ENCODE measurements around the gene ZNF18. TPM values are rescaled to one million over a fixed set of nuclear protein-coding genes. Genes with fewer than 3 reads are reported as not detected.

The ZNF18 gene, protein sequence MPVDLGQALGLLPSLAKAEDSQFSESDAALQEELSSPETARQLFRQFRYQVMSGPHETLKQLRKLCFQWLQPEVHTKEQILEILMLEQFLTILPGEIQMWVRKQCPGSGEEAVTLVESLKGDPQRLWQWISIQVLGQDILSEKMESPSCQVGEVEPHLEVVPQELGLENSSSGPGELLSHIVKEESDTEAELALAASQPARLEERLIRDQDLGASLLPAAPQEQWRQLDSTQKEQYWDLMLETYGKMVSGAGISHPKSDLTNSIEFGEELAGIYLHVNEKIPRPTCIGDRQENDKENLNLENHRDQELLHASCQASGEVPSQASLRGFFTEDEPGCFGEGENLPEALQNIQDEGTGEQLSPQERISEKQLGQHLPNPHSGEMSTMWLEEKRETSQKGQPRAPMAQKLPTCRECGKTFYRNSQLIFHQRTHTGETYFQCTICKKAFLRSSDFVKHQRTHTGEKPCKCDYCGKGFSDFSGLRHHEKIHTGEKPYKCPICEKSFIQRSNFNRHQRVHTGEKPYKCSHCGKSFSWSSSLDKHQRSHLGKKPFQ
- 4.0 TPM for total RNA-seq
- long read RNA-seq, transcript ZNF18-204 (7 exons, 2,330 nt) = major isoform, 6 of 17 reads
- long read RNA-seq, partial matches to known transcripts = 0 of 17 reads
- long read RNA-seq, other reads (novel, unspliced or antisense) = 8 of 17 reads

DNA sequence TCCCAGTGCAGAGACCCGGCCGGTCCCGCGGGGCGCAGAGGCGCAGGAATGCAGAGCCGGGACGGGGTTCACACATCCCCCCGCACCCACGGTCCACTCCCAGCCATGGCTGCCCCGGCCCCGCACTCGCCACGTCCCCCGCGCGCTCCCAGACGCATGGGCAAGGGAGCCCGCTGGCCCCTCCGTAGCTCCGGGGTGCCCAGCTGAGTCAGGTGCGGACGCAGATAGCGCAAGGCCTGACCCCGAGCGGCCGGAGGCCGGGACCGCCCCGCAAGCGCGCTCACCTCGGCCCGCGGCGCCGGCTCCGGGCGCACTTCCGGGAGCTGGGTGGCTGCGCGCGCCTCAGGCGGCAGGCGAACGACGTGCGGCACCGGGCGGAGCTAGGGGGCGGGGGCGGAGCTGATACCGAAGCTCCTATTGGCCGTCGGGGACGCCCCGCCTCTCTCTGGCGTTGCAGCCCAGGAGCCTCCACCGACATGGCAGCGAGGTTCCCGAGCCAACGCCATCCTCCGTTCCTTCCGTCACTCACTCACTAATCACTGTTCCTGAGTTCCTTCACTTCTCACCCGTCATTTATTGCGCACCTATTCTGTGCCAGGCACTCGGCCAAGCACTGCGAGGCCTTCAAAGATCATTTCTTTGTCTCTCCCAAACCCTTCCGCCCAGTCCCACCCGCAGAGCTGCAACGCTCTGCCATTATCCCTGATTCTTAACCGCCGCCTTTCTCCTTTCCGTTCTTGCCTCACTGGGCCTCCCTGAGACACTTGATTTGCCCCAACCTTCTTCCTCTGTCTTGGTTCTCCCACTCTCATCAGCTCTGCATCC is at the start of gene ZNF18:
Gene ZNF18, minus strand, starts transcription at position 329 of the 825 bp plus-strand sequence. CDS start 4,646 bp downstream, outside the sequence.
- intact Hi-C loops (cut with DNase I) = no loop called here
- DNase-seq = peak; percentile 99
- peak; percentile 100 for ATAC-seq (ENCODE audit: poor library complexity)

GRCh38 chr17:12046786-12047185 is 49.5 kb upstream of the ZNF18 start:
- intact Hi-C loops (cut with DNase I) = no loop called here
- ATAC-seq (ENCODE audit: poor library complexity) = no peak
- DNase-seq = no peak

DNA sequence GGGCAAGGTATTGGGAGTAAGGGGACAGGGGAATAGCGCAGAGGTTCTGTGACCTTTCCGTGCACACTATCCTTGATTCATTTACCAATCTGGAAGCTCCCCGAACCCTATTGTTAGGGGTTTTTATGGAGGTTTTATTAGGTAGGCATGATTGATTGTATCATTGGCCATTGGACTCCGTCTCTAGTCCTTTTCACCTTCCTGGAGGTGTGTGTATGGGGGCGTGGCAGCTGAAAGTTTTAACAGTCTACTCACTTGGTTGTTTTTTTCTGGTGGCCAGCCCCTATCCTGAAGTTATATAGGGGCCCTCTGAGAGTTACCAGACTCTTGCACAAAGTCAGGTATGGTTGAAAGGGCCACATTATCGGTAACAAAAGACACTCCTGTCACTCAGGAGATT is 46.4 kb upstream of the ZNF18 start:
- intact Hi-C loops (cut with DNase I) = no loop called here
- no peak for DNase-seq
- no peak for ATAC-seq (ENCODE audit: poor library complexity)

GRCh38 chr17:12041312-12041711 is 44.0 kb upstream of the ZNF18 start:
- intact Hi-C loops (cut with DNase I) = no loop called here
- no peak for DNase-seq
- ATAC-seq (ENCODE audit: poor library complexity) = no peak

GRCh38 chr17:12040478-12040877 is 43.2 kb upstream of the ZNF18 start:
- no peak for ATAC-seq (ENCODE audit: poor library complexity)
- intact Hi-C loops (cut with DNase I) = no loop called here

GRCh38 chr17:12037970-12038369 is 40.7 kb upstream of the ZNF18 start:
- intact Hi-C loops (cut with DNase I) = no loop called here
- ATAC-seq (ENCODE audit: poor library complexity) (no peak), DNase-seq (no peak)

More at GRCh38 chr17:12040478-12040877, 43.2 kb upstream of the ZNF18 start:
- no peak for DNase-seq

- ATAC-seq (ENCODE audit: poor library complexity) = no peak
- no peak for DNase-seq
- intact Hi-C loops (cut with DNase I) = no loop called here
Observed at GRCh38 chr17:12035673-12036072, 38.4 kb upstream of the ZNF18 start.

- no peak for DNase-seq
- intact Hi-C loops (cut with DNase I) = no loop called here
- no peak for ATAC-seq (ENCODE audit: poor library complexity)
Observed at GRCh38 chr17:12034538-12034937, 37.3 kb upstream of the ZNF18 start.

GRCh38 chr17:12028611-12029010 is 31.3 kb upstream of the ZNF18 start:
- ATAC-seq (ENCODE audit: poor library complexity) (no peak), DNase-seq (no peak)
- intact Hi-C loops (cut with DNase I) = no loop called here

GRCh38 chr17:12027658-12028057 is 30.4 kb upstream of the ZNF18 start:
- intact Hi-C loops (cut with DNase I) = no loop called here
- DNase-seq (no peak), ATAC-seq (ENCODE audit: poor library complexity) (no peak)

DNA sequence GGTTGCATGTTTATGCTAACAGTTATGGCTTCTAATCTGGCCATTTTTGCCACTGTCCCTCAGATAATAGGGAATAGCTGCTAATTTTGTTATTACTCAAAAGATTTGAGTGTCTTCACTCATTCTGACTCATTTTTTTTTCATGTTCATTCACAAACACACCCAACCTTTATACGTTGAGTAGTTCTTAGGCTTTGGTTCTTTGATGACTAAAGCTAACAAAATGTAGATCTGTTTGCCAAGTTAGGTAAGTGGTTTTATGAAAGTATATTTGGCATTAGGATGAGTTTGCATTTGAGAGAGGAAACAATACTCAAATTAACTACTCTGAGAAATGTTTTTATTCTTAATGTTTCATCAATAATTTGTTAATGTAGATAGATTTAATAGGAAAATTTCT is 27.1 kb upstream of the ZNF18 start:
- DNase-seq (no peak), ATAC-seq (ENCODE audit: poor library complexity) (no peak)
- intact Hi-C loops (cut with DNase I) = no loop called here

- intact Hi-C loops (cut with DNase I) = no loop called here
- DNase-seq (no peak), ATAC-seq (ENCODE audit: poor library complexity) (no peak)
Observed at GRCh38 chr17:12022310-12022709, 25.0 kb upstream of the ZNF18 start.

DNA sequence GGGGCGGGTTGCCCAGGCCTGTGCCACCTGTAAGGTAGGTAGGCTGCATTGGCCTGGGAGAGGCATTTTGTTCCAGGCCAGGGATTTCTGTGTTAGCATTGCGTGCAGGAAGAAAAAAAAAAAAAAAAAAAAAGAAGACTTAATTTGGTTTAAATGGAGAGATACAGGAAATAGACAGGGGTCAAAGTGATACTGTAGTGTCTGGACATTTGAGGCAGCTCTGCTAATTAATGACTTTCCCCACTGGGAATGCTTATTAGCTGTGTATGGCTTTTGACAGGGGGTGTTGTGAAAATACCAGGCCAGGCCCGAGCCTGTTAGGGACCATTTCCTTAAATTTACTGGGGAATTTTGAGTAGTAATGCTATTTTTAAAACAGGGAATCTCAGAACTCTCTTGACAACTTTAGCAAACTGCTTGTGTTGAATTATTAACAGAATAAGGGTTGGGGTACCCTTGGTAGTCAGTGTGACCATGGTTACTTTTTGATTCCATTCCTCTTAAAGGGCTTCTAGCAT is 24.4 kb upstream of the ZNF18 start:
- no peak for ATAC-seq (ENCODE audit: poor library complexity)
- no peak for DNase-seq
- intact Hi-C loops (cut with DNase I) = no loop called here

- DNase-seq = peak; percentile 96
- intact Hi-C loops (cut with DNase I) = no loop called here
- peak; percentile 100 for ATAC-seq (ENCODE audit: poor library complexity)
Observed at GRCh38 chr17:12020642-12021622, 23.7 kb upstream of the ZNF18 start, which contains the start of gene MAP2K4. TSS of gene MAP2K4 (plus strand) at chr17:12020877. CDS start at chr17:12020887, 10 bp downstream.

- intact Hi-C loops (cut with DNase I) = no loop called here
- ATAC-seq (ENCODE audit: poor library complexity) (no peak), DNase-seq (no peak)
Observed at GRCh38 chr17:12007466-12007865, 10.2 kb upstream of the ZNF18 start.

DNA sequence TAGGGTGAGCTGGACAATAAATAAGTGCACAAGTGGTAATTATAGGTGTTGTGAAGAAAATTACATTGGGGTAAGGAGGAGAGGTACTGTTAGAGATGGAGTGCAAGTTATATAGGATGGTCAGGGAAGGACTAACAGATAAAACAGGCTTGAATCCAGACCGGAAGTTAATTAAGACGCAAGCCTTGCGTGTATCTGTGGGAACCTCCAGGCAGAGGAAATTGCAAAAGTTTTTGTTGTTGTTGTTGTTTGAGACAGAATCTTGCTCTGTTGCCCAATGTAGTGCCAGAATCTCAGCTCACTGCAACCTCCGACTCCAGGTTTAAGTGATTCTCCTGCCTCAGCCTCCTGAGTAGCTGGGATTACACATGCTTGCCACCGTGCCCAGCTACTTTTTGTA is 2.4 kb upstream of the ZNF18 start:
- no peak for ATAC-seq (ENCODE audit: poor library complexity)
- intact Hi-C loops (cut with DNase I) = no loop called here
- DNase-seq = no peak

DNA sequence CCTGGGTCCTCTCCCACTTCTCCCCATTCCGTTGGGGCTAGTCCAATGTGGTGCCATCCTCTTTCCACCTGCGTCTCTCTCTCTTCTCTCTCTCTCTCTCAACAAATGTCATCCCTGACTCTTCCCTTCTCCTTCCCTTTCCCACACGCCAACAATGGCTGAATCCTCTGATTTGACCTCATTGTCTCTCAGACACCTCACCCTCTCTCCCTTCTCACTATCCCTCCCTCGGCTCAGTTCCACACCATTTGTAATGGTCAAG is 628 bp upstream of the ZNF18 start:
- ATAC-seq (ENCODE audit: poor library complexity) (no peak), DNase-seq (no peak)
- intact Hi-C loops (cut with DNase I) = no loop called here

GRCh38 chr17:11996722-11997146 is 541 bp downstream of the ZNF18 start:
- peak; percentile 30 for ATAC-seq (ENCODE audit: poor library complexity)
- intact Hi-C loops (cut with DNase I) = no loop called here

More at GRCh38 chr17:11996722-11997146, 541 bp downstream of the ZNF18 start:
- DNase-seq = no peak

All from Right ventricle myocardium superior (tissue), 1 donor.